Sigmoid colon (tissue), 4 donors: Measurements from ENCODE around the gene PIGA.
"Not testable (repeated sequence)": the region's sequence is repeated elsewhere in the genome, so short reads cannot be mapped to it uniquely, and the experiment has no call there.

ENCODE experiments used
- CTCF ChIP-seq, 4 experiments: fragments of 450-650 bp in 3 of 4; fragments of 200-600 bp in 1 of 4; IDR thresholded peaks; one replicate each; pipeline ENCODE4 v1.5.1; 2016 to 2019; ENCODE audit warnings: antibody characterized with exemption in 4 of 4, mild to moderate bottlenecking in 3 of 4, moderate library complexity in 2 of 4
- EP300 ChIP-seq, 4 donors: sonication (generic); formaldehyde crosslinking; IDR thresholded peaks; one replicate each; pipeline ENCODE4 v1.6.1; 2017; ENCODE audit warnings: antibody characterized with exemption in 4 of 4
- POLR2A ChIP-seq, 2 donors: fragments of 450-650 bp; IDR thresholded peaks; one replicate each; pipeline ENCODE4 v1.6.1; 2016; ENCODE audit warnings: antibody characterized with exemption in 2 of 2, mild to moderate bottlenecking in 2 of 2, moderate library complexity in 2 of 2

- not testable (repeated sequence) for TF ChIP-seq CTCF, POLR2A, EP300 (IDR thresholded peaks at IDR 0.05)
These were observed 62.0 kb downstream of the PIGA start for GRCh38 chrX:15273275-15273674.
